ENCODE data around the gene ROR1. TPM values are rescaled to one million over a fixed set of nuclear protein-coding genes. Genes with fewer than 3 reads are reported as not detected.

Gene ROR1
- total and polyA plus RNA-seq, 9 of the 15 experiments (the other 6 are each of a cell fraction or from before 2014, with no cell fraction given), result 0.02 TPM; not detected in 8

- TF ChIP-seq HES1 (IDR thresholded peaks at IDR 0.05; ENCODE audit: low read depth) (no peak), TEAD1 (CRISPR knock-in tag; IDR thresholded peaks at IDR 0.05) (no peak)
Measured at GRCh38 chr1:63988941-63989340, 215.1 kb downstream of the ROR1 start (continued).

- Histone ChIP-seq H2AFZ (ENCODE audit: low read depth, low read length) (no peak overlapping the region), H3K4me3 (no peak overlapping the region), H3K4me2 (ENCODE audit: insufficient read depth, low read length) (no peak overlapping the region), H3K9me3 (replicated peaks; ENCODE audit: control insufficient read depth, insufficient read depth, low read depth, low read length) (no peaks in the 10 kb centered on the region), H3K9ac (ENCODE audit: insufficient read depth in 1 of 2, low read depth in 2 of 2, low read length in 2 of 2) (no peak overlapping the region), H4K20me1 (replicated peaks; ENCODE audit: control insufficient read depth, insufficient read depth, low read length) (no peaks in the 10 kb centered on the region), H3K36me3 (ENCODE audit: control insufficient read depth, insufficient read depth, low read length) (no peaks in the 10 kb centered on the region), H3K9me1 (ENCODE audit: control insufficient read depth, insufficient read depth, low read length) (no peaks in the 10 kb centered on the region), H3K27me3 (ENCODE audit: control insufficient read depth in 2 of 2, insufficient read depth in 2 of 2, low read length in 2 of 2) (peaks cover 0 to 5% of the 10 kb centered on the region in 2 experiments; a peak in 1 of 5 replicates), H3K79me2 (ENCODE audit: control insufficient read depth, insufficient read depth, low read length) (no peaks in the 10 kb centered on the region), H3K27ac (ENCODE audit: extremely low read depth, low read depth, low read length) (no peak overlapping the region), H3K4me1 (replicated peaks in 1 of 2; ENCODE audit: control insufficient read depth in 2 of 2, insufficient read depth in 2 of 2, low read length in 2 of 2) (no peaks in the 10 kb centered on the region)
- no peak for ATAC-seq
- in situ Hi-C loops (cut with MboI) (no loop called here), intact Hi-C loops (cut with micrococcal nuclease) (no loop called here)
- TF ChIP-seq ZBTB12 (CRISPR knock-in tag; IDR thresholded peaks at IDR 0.05) (no peak), NFRKB (IDR thresholded peaks at IDR 0.05; ENCODE audit: low read depth) (no peak), SRSF1 (IDR thresholded peaks at IDR 0.05; ENCODE audit: low read depth, low read length) (no peak), TCF15 (CRISPR knock-in tag; IDR thresholded peaks at IDR 0.05) (no peak), CBX3 (IDR thresholded peaks at IDR 0.05; ENCODE audit: borderline replicate concordance in 1 of 2, low read length in 2 of 2) (no peak), CBX1 (IDR thresholded peaks at IDR 0.05; ENCODE audit: low read depth) (no peak), ZBTB17 (CRISPR knock-in tag; IDR thresholded peaks at IDR 0.05) (no peak), CAMTA2 (CRISPR knock-in tag; conservative IDR thresholded peaks at IDR 0.05) (no peak), RFX5 (IDR thresholded peaks at IDR 0.05; ENCODE audit: low read depth, low read length) (no peak), RBM15 (IDR thresholded peaks at IDR 0.05; ENCODE audit: insufficient read depth, low read length) (no peak), ETS1 (conservative IDR thresholded peaks at IDR 0.05; ENCODE audit: control insufficient read depth, low read depth, low read length) (no peak), CREB3L1 (IDR thresholded peaks at IDR 0.05; ENCODE audit: borderline replicate concordance, low read depth) (no peak), MEF2A (IDR thresholded peaks at IDR 0.05; ENCODE audit: control insufficient read depth, low read depth, low read length) (no peak), POU5F1 (IDR thresholded peaks at IDR 0.05; ENCODE audit: borderline replicate concordance, low read depth, low read length, partially characterized antibody) (no peak)
- 0% methylated on average over 2 of the region's 2 CpGs for WGBS (ENCODE audit: insufficient coverage, low coverage, missing lambda C conversion rate)
- POLR2A ChIA-PET, result no interaction called here
- FAIRE-seq, result no peak
- no TSS peak for BruUV-seq (replicated peaks)
- DNase-seq (ENCODE audit: extremely low read depth in 1 of 4, low spot score in 3 of 4), result no peak
- CTCF ChIA-PET (ENCODE audit: low intra/inter-chr PET ratio), result no interaction called here
Measured at GRCh38 chr1:63991685-63992084, 217.9 kb downstream of the ROR1 start.
